Panc1 (cell line): Measurements from ENCODE around the gene ITPR2. TPM values are rescaled to one million over a fixed set of nuclear protein-coding genes. Genes with fewer than 3 reads are reported as not detected.

Experiments
- ATAC-seq: fragments of 200-7000 bp; cut with Tn5 transposase; 2 replicates; pipeline ENCODE4 v1.9.1; 2020; ENCODE audit warnings: mild to moderate bottlenecking, moderate library complexity
- BruUV-seq: library from RNA; stranded (reverse); fragments of 400-500 nt; replicated peaks from 2 replicates; lab custom pipeline; 2021; lab: Mats Ljungman, UMichigan
- CTCF ChIA-PET: fragments of 300-600 bp; sonication (Branson Sonifier 250); formaldehyde crosslinking; loops from one replicate; lab custom pipeline; 2022; ENCODE audit warnings: antibody characterized with exemption; lab: Charles Lee
- POLR2A ChIA-PET: fragments of 300-600 bp; sonication (Branson Sonifier 250); formaldehyde crosslinking; loops from one replicate; lab custom pipeline; 2022; ENCODE audit warnings: antibody characterized with exemption; lab: Charles Lee
- DNase-seq: peaks from one replicate; pipeline ENCODE4 v3.0.0-alpha.2; 2010; ENCODE audit warnings: low read depth, low spot score
- H3K27ac ChIP-seq: 2 replicates; pipeline ENCODE4 v1.5.1; 2011; ENCODE audit warnings: mild to moderate bottlenecking, low read length, inconsistent platforms
- H3K27me3 ChIP-seq: fragments of 200-500 bp; sonication (Bioruptor generic); 2 replicates; pipeline ENCODE4 v1.6.0; 2014; ENCODE audit warnings: low read length, inconsistent platforms; ENCODE audit not compliant: control insufficient read depth, insufficient read depth
- H3K36me3 ChIP-seq: fragments of 200-500 bp; sonication (Bioruptor generic); 2 replicates; pipeline ENCODE4 v1.5.1; 2014; ENCODE audit warnings: inconsistent platforms, mild to moderate bottlenecking, low read length, moderate library complexity; ENCODE audit not compliant: control insufficient read depth, insufficient read depth
- H3K4me1 ChIP-seq: 2 replicates; pipeline ENCODE4 v1.5.1; 2011; ENCODE audit warnings: inconsistent platforms, mild to moderate bottlenecking, low read length, moderate library complexity; ENCODE audit not compliant: control insufficient read depth, insufficient read depth
- H3K4me3 ChIP-seq, 2 experiments: 2 replicates each; pipeline ENCODE4 v1.5.1; 2011 to 2012; ENCODE audit warnings: low read depth in 2 of 2, low read length in 2 of 2, mild to moderate bottlenecking in 2 of 2, inconsistent platforms in 1 of 2, moderate library complexity in 1 of 2
- H3K9me3 ChIP-seq: fragments of 200-500 bp; sonication (Bioruptor generic); 2 replicates; pipeline ENCODE4 v1.5.1; 2014; ENCODE audit warnings: low read depth, mild to moderate bottlenecking, inconsistent platforms, low read length, moderate library complexity; ENCODE audit not compliant: control insufficient read depth, insufficient read depth
- POLR2AphosphoS5 ChIP-seq: IDR thresholded peaks from 2 replicates; pipeline ENCODE4 v1.6.1; 2012; ENCODE audit warnings: mild to moderate bottlenecking, low read depth, low read length, moderate library complexity
- SIN3A ChIP-seq: IDR thresholded peaks from 2 replicates; pipeline ENCODE4 v1.6.1; 2012; ENCODE audit warnings: low read depth, mild to moderate bottlenecking, low read length, moderate library complexity, borderline replicate concordance; ENCODE audit not compliant: insufficient read depth
- TCF7L2 ChIP-seq: IDR thresholded peaks from 2 replicates; pipeline ENCODE4 v1.6.1; 2011; ENCODE audit warnings: mild to moderate bottlenecking, low read depth, low read length, inconsistent platforms
- in situ Hi-C: cut with HindIII; loops from 2 replicates; pipeline ENCODE4 v1.10.0; 2016; ENCODE audit warnings: low sequenced_read_pairs, low pct_unique_long_range_greater_than_20kb
- intact Hi-C: fragments of 100-400 bp; cut with micrococcal nuclease; formaldehyde crosslinking; loops from one replicate; pipeline ENCODE4 v1.10.0; 2022; ENCODE audit not compliant: unreplicated experiment
- total RNA-seq: library from RNA; stranded (reverse); gene quantifications from one replicate; pipeline ENCODE4 v1.2.1, GENCODE V29; 2021; ENCODE audit not compliant: unreplicated experiment
- TF ChIP-seq, protein P1 (sequence below), 2 experiments: IDR thresholded peaks; 2 replicates each; pipeline ENCODE4 v1.6.1; 2011 to 2012; ENCODE audit warnings: low read depth in 2 of 2, control low read depth in 1 of 2, low read length in 1 of 2, mild to moderate bottlenecking in 1 of 2, moderate library complexity in 1 of 2; ENCODE audit not compliant: insufficient read depth in 1 of 2
- TF ChIP-seq, protein P2 (sequence below): fragments of 450-650 bp; IDR thresholded peaks from 2 replicates; pipeline ENCODE4 v1.5.1; 2017; ENCODE audit warnings: mild to moderate bottlenecking

ITPR2 gene
- total RNA-seq, 1 experiment from 2014 or later: 41.8 TPM

- no TSS peak for BruUV-seq
- Histone ChIP-seq H3K27me3 (no peaks in the 10 kb centered on the region), H3K9me3 (no peaks in the 10 kb centered on the region), H3K27ac (no peak overlapping the region), H3K4me3 (no peak overlapping the region), H3K4me1 (peaks cover 6% of the 10 kb centered on the region), H3K36me3 (no peaks in the 10 kb centered on the region)
- DNase-seq: no peak
- ATAC-seq: no peak
- in situ Hi-C loops: no loop called here
- POLR2A ChIA-PET: no interaction called here
- intact Hi-C loops: no loop called here
- TF ChIP-seq TCF7L2 (no peak), SIN3A (no peak), POLR2AphosphoS5 (no peak)
- TF ChIP-seq, protein P1, sequence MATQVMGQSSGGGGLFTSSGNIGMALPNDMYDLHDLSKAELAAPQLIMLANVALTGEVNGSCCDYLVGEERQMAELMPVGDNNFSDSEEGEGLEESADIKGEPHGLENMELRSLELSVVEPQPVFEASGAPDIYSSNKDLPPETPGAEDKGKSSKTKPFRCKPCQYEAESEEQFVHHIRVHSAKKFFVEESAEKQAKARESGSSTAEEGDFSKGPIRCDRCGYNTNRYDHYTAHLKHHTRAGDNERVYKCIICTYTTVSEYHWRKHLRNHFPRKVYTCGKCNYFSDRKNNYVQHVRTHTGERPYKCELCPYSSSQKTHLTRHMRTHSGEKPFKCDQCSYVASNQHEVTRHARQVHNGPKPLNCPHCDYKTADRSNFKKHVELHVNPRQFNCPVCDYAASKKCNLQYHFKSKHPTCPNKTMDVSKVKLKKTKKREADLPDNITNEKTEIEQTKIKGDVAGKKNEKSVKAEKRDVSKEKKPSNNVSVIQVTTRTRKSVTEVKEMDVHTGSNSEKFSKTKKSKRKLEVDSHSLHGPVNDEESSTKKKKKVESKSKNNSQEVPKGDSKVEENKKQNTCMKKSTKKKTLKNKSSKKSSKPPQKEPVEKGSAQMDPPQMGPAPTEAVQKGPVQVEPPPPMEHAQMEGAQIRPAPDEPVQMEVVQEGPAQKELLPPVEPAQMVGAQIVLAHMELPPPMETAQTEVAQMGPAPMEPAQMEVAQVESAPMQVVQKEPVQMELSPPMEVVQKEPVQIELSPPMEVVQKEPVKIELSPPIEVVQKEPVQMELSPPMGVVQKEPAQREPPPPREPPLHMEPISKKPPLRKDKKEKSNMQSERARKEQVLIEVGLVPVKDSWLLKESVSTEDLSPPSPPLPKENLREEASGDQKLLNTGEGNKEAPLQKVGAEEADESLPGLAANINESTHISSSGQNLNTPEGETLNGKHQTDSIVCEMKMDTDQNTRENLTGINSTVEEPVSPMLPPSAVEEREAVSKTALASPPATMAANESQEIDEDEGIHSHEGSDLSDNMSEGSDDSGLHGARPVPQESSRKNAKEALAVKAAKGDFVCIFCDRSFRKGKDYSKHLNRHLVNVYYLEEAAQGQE (IDR thresholded peaks at IDR 0.05; ENCODE audit: insufficient read depth in 1 of 2, low read depth in 2 of 2, low read length in 1 of 2): no peak
- TF ChIP-seq, protein P2, sequence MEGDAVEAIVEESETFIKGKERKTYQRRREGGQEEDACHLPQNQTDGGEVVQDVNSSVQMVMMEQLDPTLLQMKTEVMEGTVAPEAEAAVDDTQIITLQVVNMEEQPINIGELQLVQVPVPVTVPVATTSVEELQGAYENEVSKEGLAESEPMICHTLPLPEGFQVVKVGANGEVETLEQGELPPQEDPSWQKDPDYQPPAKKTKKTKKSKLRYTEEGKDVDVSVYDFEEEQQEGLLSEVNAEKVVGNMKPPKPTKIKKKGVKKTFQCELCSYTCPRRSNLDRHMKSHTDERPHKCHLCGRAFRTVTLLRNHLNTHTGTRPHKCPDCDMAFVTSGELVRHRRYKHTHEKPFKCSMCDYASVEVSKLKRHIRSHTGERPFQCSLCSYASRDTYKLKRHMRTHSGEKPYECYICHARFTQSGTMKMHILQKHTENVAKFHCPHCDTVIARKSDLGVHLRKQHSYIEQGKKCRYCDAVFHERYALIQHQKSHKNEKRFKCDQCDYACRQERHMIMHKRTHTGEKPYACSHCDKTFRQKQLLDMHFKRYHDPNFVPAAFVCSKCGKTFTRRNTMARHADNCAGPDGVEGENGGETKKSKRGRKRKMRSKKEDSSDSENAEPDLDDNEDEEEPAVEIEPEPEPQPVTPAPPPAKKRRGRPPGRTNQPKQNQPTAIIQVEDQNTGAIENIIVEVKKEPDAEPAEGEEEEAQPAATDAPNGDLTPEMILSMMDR: no peak
- CTCF ChIA-PET: no interaction called here
Observed at GRCh38 chr12:26800347-26800746, 32.6 kb downstream of the ITPR2 start.

DNA sequence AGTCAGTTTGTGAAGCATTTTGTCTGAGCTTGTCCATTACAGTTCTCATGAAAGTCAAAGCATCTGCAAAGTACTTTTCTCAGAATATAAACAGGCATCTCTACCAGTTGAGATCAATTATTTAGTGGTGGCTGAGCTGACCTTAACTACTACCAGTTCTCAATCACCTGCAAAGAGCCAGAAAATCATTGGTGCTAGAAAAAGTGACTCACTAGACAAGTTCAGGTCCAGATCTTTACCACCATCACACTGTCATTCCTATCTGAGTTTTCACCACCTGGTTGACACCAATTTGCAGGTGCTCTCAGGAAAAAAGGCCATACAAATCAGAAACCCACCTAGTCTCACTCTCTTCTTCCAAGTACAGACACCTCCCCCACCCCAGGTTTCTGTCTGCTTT, 33.3 kb downstream of the ITPR2 start:
- DNase-seq (no peak), ATAC-seq (no peak)
- Histone ChIP-seq H3K36me3 (no peaks in the 10 kb centered on the region), H3K9me3 (no peaks in the 10 kb centered on the region), H3K27ac (no peak overlapping the region), H3K4me1 (peaks cover 6% of the 10 kb centered on the region), H3K27me3 (no peaks in the 10 kb centered on the region), H3K4me3 (no peak overlapping the region)
- intact Hi-C loops: no loop called here
- TF ChIP-seq SIN3A (no peak), TCF7L2 (no peak), POLR2AphosphoS5 (no peak)
- TF ChIP-seq, protein P1 (IDR thresholded peaks at IDR 0.05; ENCODE audit: insufficient read depth in 1 of 2, low read depth in 2 of 2, low read length in 1 of 2): no peak
- TF ChIP-seq, protein P2: no peak
- BruUV-seq: TSS peak; percentile 42
- in situ Hi-C loops: no loop called here
- POLR2A ChIA-PET: no interaction called here
- CTCF ChIA-PET: no interaction called here
